Liver (tissue), 9 donors: ENCODE measurements around the gene MTPN. TPM values are rescaled to one million over a fixed set of nuclear protein-coding genes. Genes with fewer than 3 reads are reported as not detected.

Experiments
- DNase-seq: peaks from one replicate; pipeline ENCODE4 v3.0.0-alpha.2; 2017; ENCODE audit warnings: low spot score
- H3K27ac ChIP-seq, 2 donors: one replicate each; pipeline ENCODE4 v1.7.0; 2013; ENCODE audit warnings: inconsistent platforms in 2 of 2, low read length in 2 of 2, control low read depth in 1 of 2, low read depth in 1 of 2, mild to moderate bottlenecking in 1 of 2
- H3K27me3 ChIP-seq, 4 donors: one replicate each; pipeline versions ENCODE4 v1.6.1 to v1.7.0; 2013; ENCODE audit warnings: low read length in 3 of 4, inconsistent platforms in 1 of 4, mild to moderate bottlenecking in 1 of 4, moderate library complexity in 1 of 4; ENCODE audit not compliant: control insufficient read depth in 4 of 4, insufficient read depth in 4 of 4
- H3K36me3 ChIP-seq, 4 donors: one replicate each; pipeline versions ENCODE4 v1.6.1 to v1.7.0; 2013; ENCODE audit warnings: low read length in 3 of 4, mild to moderate bottlenecking in 3 of 4, low read depth in 1 of 4, moderate library complexity in 1 of 4; ENCODE audit not compliant: control insufficient read depth in 4 of 4, insufficient read depth in 3 of 4
- H3K4me1 ChIP-seq, 4 donors: one replicate each; pipeline versions ENCODE4 v1.6.1 to v1.7.0; 2013; ENCODE audit warnings: low read length in 3 of 4, mild to moderate bottlenecking in 3 of 4, moderate library complexity in 1 of 4; ENCODE audit not compliant: control insufficient read depth in 4 of 4, insufficient read depth in 4 of 4
- H3K4me3 ChIP-seq, 3 donors: one replicate each; pipeline versions ENCODE4 v1.6.1 to v1.7.0; 2013; ENCODE audit warnings: low read length in 3 of 3, control low read depth in 1 of 3, low read depth in 1 of 3, mild to moderate bottlenecking in 1 of 3
- H3K9ac ChIP-seq, 2 donors: one replicate each; pipeline ENCODE4 v1.7.0; 2013; ENCODE audit warnings: low read length in 2 of 2, mild to moderate bottlenecking in 2 of 2, moderate library complexity in 2 of 2, control low read depth in 1 of 2, low read depth in 1 of 2
- H3K9me3 ChIP-seq, 4 donors: one replicate each; pipeline versions ENCODE4 v1.6.1 to v1.7.0; 2013; ENCODE audit warnings: low read length in 3 of 4; ENCODE audit not compliant: control insufficient read depth in 4 of 4
- CTCF ChIP-seq: fragments of 150-350 bp; IDR thresholded peaks from 2 replicates; pipeline ENCODE4 v1.5.1; 2017; ENCODE audit warnings: improper control_type of control experiment, low read depth, low read length; ENCODE audit not compliant: missing input control
- EGR1 ChIP-seq, 2 donors: IDR thresholded peaks; 2 replicates each; pipeline ENCODE4 v1.6.1; 2016 to 2018; ENCODE audit warnings: antibody characterized with exemption in 2 of 2, low read depth in 2 of 2
- FOXA1 ChIP-seq: IDR thresholded peaks from 2 replicates; pipeline ENCODE4 v1.6.1; 2016; ENCODE audit warnings: antibody characterized with exemption
- FOXA2 ChIP-seq: IDR thresholded peaks from 2 replicates; pipeline ENCODE4 v1.6.1; 2016; ENCODE audit warnings: antibody characterized with exemption
- GABPA ChIP-seq, 2 donors: IDR thresholded peaks in 1 of 2; conservative IDR thresholded peaks in 1 of 2; 2 replicates each; pipeline ENCODE4 v1.6.1; 2016; ENCODE audit warnings: antibody characterized with exemption in 2 of 2, mild to moderate bottlenecking in 1 of 2, moderate library complexity in 1 of 2
- HNF4A ChIP-seq, 2 donors: conservative IDR thresholded peaks; 2 replicates each; pipeline ENCODE4 v1.6.1; 2016; ENCODE audit warnings: antibody characterized with exemption in 2 of 2, mild to moderate bottlenecking in 2 of 2
- HNF4G ChIP-seq: IDR thresholded peaks from 2 replicates; pipeline ENCODE4 v1.6.1; 2016; ENCODE audit warnings: antibody characterized with exemption
- NR2F2 ChIP-seq: IDR thresholded peaks from 2 replicates; pipeline ENCODE4 v1.6.1; 2016; ENCODE audit warnings: antibody characterized with exemption
- RAD21 ChIP-seq, 2 donors: IDR thresholded peaks; 2 replicates each; pipeline ENCODE4 v1.6.1; 2016; ENCODE audit warnings: antibody characterized with exemption in 2 of 2, mild to moderate bottlenecking in 2 of 2
- REST ChIP-seq: IDR thresholded peaks from 2 replicates; pipeline ENCODE4 v1.6.1; 2016; ENCODE audit warnings: antibody characterized with exemption, mild to moderate bottlenecking
- RXRA ChIP-seq, 2 donors: IDR thresholded peaks; 2 replicates each; pipeline ENCODE4 v1.6.1; 2017 to 2018; ENCODE audit warnings: antibody characterized with exemption in 2 of 2, mild to moderate bottlenecking in 1 of 2
- SP1 ChIP-seq: IDR thresholded peaks from 2 replicates; pipeline ENCODE4 v1.6.1; 2018; ENCODE audit warnings: antibody characterized with exemption, mild to moderate bottlenecking
- YY1 ChIP-seq: IDR thresholded peaks from 2 replicates; pipeline ENCODE4 v1.6.1; 2016; ENCODE audit warnings: antibody characterized with exemption, mild to moderate bottlenecking
- ZBTB33 ChIP-seq: IDR thresholded peaks from 2 replicates; pipeline ENCODE4 v1.6.1; 2016; ENCODE audit warnings: antibody characterized with exemption
- WGBS: extraction: QIAGEN DNeasy Blood & Tissue Kit; methylation state at CpG from one replicate; pipeline ENCODE4 v1.1.7; 2013; 5-methylcytosine and 5-hydroxymethylcytosine counted together
- polyA plus RNA-seq, 2 donors: library from polyadenylated mRNA; stranded (reverse) in 1 of 2; unstranded in 1 of 2; fragments of 200-250 nt in 1 of 2; fragments of >200 nt in 1 of 2; fragmentation: Nextera tagmentation in 1 of 2; extraction: Ambion mirVana in 1 of 2; gene quantifications; one replicate each; pipeline versions ENCODE4 v1.2.1 to v1.2.3, GENCODE V29; 2013 to 2015
- total RNA-seq, 2 donors: library from RNA; depleted of rRNA; stranded (reverse); fragments of >200 nt; gene quantifications; one replicate each; pipeline ENCODE4 v1.2.3, GENCODE V29; 2014
- TF ChIP-seq, protein P1 (sequence below): IDR thresholded peaks from 2 replicates; pipeline ENCODE4 v1.6.1; 2016; ENCODE audit warnings: antibody characterized with exemption
- donor health status: healthy.
- donor health status: healthy.
- donor health status: healthy.
- donor health status: healthy.
- donor health status: healthy.

Gene MTPN
- total and polyA plus RNA-seq, 4 donors, result 24.8 to 88.3 (median 32.8) TPM

DNA sequence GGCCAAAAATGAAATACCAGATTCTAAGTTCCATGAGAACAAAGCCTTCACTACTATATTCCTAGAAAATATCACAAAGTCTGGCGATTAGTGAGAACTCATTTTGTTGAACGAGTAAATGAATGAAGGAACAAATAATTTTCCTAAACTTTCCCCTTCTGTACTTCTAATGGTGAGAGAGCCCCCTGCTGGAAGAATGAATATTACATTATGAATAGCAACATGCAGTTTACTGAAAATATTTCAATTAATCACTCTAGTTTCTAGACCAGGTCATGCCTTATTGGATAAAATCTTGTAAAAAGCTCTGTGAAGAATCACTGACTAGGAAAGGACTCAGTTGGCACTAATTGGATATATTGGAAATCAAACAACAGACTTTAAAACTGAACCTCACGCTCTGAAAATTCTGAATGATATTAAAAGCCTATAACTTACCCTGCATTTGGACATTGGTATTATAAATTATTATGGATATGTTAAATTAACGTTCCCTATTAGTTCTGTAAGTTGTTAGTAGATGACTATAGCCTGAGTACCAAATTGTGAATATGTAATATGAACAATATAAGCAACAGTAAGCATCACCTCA, 32.4 kb upstream of the MTPN start:
- no peak overlapping the region for H3K27ac ChIP-seq
- no peak for DNase-seq
- H3K9ac ChIP-seq, result no peak overlapping the region
- no peak overlapping the region for H3K4me3 ChIP-seq
- no peaks in the 10 kb centered on the region for H3K4me1 ChIP-seq
- no peaks in the 10 kb centered on the region for H3K36me3 ChIP-seq
- H3K9me3 ChIP-seq, result no peaks in the 10 kb centered on the region
- H3K27me3 ChIP-seq, result peaks cover 0 to 3% (median 0%) of the 10 kb centered on the region in 4 donors
- WGBS, result 26% methylated on average over 4 of the region's 4 CpGs
- TF ChIP-seq GABPA (IDR thresholded peaks at IDR 0.05 in 1 of 2, conservative IDR thresholded peaks at IDR 0.05 in 1 of 2) (no peak), CTCF (peak; percentile 65), RAD21 (IDR thresholded peaks at IDR 0.05) (peak; percentile 90 to 92)

DNA sequence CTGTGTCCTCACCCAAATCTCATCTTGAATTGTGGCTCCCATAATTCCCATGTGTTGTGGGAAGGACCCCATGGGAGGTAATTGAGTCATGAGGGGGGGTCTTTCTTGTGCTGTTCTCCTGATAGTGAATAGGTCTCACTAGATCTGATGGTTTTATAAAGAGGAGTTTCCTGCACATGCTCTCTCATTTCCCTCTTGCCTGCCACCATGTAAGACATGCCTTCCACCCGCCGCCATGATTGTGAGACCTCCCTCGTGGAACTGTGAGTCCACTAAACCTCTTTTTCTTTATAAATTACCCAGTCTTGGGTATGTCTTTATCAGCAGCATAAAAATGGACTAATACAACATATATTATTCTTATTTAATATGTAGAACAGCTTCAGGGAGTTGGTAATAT, 29.0 kb upstream of the MTPN start:
- Histone ChIP-seq H3K9me3 (no peaks in the 10 kb centered on the region), H3K36me3 (no peaks in the 10 kb centered on the region), H3K27ac (no peak overlapping the region), H3K4me3 (no peak overlapping the region), H3K9ac (no peak overlapping the region), H3K27me3 (peaks cover 0 to 3% (median 0%) of the 10 kb centered on the region in 4 donors), H3K4me1 (no peaks in the 10 kb centered on the region)
- no peak for TF ChIP-seq GABPA (IDR thresholded peaks at IDR 0.05 in 1 of 2, conservative IDR thresholded peaks at IDR 0.05 in 1 of 2)
- TF ChIP-seq HNF4A (conservative IDR thresholded peaks at IDR 0.05), result no peak
- no peak for TF ChIP-seq YY1
- TF ChIP-seq RXRA (IDR thresholded peaks at IDR 0.05), result no peak
- TF ChIP-seq SP1, result no peak
- no peak for TF ChIP-seq REST
- TF ChIP-seq RAD21 (IDR thresholded peaks at IDR 0.05), result no peak
- TF ChIP-seq HNF4G, result no peak
- TF ChIP-seq NR2F2, result no peak
- TF ChIP-seq ZBTB33, result no peak
- no peak for TF ChIP-seq FOXA1
- no peak for TF ChIP-seq EGR1 (IDR thresholded peaks at IDR 0.05; ENCODE audit: low read depth in 2 of 2)
- TF ChIP-seq, protein P1, sequence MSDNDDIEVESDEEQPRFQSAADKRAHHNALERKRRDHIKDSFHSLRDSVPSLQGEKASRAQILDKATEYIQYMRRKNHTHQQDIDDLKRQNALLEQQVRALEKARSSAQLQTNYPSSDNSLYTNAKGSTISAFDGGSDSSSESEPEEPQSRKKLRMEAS, result no peak
- no peak for TF ChIP-seq FOXA2
- DNase-seq, result no peak
- 90% methylated on average over 3 of the region's 3 CpGs for WGBS
